ENCODE data around the gene UHRF1.

DNA sequence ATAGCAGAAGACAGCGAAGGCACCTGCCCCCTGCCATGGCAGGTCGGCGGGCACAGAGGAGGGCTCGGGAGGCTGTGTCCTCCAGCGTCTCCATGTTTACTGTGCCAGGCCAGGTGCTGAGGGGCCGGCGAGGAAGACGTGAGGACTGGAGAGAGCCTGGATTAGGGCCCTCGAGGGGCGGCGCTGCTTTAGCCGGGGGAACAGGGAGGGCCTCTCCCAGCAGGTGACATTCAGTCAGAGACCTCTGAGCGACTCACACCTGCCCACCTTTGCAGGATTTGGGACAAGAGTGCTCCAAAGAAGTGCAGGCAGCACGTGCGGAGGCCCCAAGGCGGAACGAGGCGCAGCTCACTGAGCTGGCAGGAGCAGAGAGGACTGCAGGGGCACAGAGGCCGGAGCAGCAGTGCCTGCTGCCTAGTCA, 77.2 kb downstream of the UHRF1 start:
- no peak for TF ChIP-seq EP300 (IDR thresholded peaks at IDR 0.05)
- TF ChIP-seq, protein P1, sequence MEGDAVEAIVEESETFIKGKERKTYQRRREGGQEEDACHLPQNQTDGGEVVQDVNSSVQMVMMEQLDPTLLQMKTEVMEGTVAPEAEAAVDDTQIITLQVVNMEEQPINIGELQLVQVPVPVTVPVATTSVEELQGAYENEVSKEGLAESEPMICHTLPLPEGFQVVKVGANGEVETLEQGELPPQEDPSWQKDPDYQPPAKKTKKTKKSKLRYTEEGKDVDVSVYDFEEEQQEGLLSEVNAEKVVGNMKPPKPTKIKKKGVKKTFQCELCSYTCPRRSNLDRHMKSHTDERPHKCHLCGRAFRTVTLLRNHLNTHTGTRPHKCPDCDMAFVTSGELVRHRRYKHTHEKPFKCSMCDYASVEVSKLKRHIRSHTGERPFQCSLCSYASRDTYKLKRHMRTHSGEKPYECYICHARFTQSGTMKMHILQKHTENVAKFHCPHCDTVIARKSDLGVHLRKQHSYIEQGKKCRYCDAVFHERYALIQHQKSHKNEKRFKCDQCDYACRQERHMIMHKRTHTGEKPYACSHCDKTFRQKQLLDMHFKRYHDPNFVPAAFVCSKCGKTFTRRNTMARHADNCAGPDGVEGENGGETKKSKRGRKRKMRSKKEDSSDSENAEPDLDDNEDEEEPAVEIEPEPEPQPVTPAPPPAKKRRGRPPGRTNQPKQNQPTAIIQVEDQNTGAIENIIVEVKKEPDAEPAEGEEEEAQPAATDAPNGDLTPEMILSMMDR (IDR thresholded peaks at IDR 0.05), result no peak
